Measurements from ENCODE around the gene PDK2.

Gene PDK2

GRCh38 chr17:50080096-50080480, 15.1 kb upstream of the PDK2 start:
- DNase-seq = no peak

GRCh38 chr17:50080827-50081226, 14.3 kb upstream of the PDK2 start:
- no peak for DNase-seq

GRCh38 chr17:50081757-50082156, 13.4 kb upstream of the PDK2 start:
- no peak for DNase-seq

- peak; percentile 26 for DNase-seq
Measured at GRCh38 chr17:50087246-50087911, 7.8 kb upstream of the PDK2 start.

- DNase-seq = no peak
Measured at GRCh38 chr17:50087912-50088405, 7.2 kb upstream of the PDK2 start.

- no peak for DNase-seq
Measured at GRCh38 chr17:50088952-50089825, 6.0 kb upstream of the PDK2 start.

- DNase-seq = no peak
Measured at GRCh38 chr17:50090071-50090470, 5.1 kb upstream of the PDK2 start.

- DNase-seq = no peak
Measured at GRCh38 chr17:50090971-50091917, 3.9 kb upstream of the PDK2 start.

GRCh38 chr17:50091918-50092285, 3.2 kb upstream of the PDK2 start:
- no peak for DNase-seq

- no peak for DNase-seq
Measured at GRCh38 chr17:50093246-50093645, 1.9 kb upstream of the PDK2 start.

- peak; percentile 52 for DNase-seq
Measured at GRCh38 chr17:50093807-50094206, 1.3 kb upstream of the PDK2 start.

- DNase-seq = peak; percentile 75
Measured at GRCh38 chr17:50094243-50094752, 853 bp upstream of the PDK2 start.

GRCh38 chr17:50095626-50096037, 481 bp downstream of the PDK2 start:
- DNase-seq = no peak

GRCh38 chr17:50096092-50096491, 941 bp downstream of the PDK2 start:
- no peak for DNase-seq

- no peak for DNase-seq
Measured at GRCh38 chr17:50096758-50097157, 1.6 kb downstream of the PDK2 start.

GRCh38 chr17:50097455-50097854, 2.3 kb downstream of the PDK2 start:
- no peak for DNase-seq

- DNase-seq = no peak
Measured at GRCh38 chr17:50097926-50098325, 2.8 kb downstream of the PDK2 start.

GRCh38 chr17:50098583-50098982, 3.4 kb downstream of the PDK2 start:
- no peak for DNase-seq

- no peak for DNase-seq
Measured at GRCh38 chr17:50099003-50099402, 3.9 kb downstream of the PDK2 start.

GRCh38 chr17:50100480-50100883, 5.3 kb downstream of the PDK2 start:
- no peak for DNase-seq

- DNase-seq = no peak
Measured at GRCh38 chr17:50100921-50101345, 5.8 kb downstream of the PDK2 start.

- no peak for DNase-seq
Measured at GRCh38 chr17:50101346-50102163, 6.4 kb downstream of the PDK2 start.

Data from NCI-H1105 treated with DMSO at 0.1 percent for 48 hours (cell line).